K562 (cell line): ENCODE measurements around the gene FAM20B. TPM values are rescaled to one million over a fixed set of nuclear protein-coding genes. Genes with fewer than 3 reads are reported as not detected.

Experiments used
- ASH1L ChIP-seq: fragments of 450-650 bp; IDR thresholded peaks from 2 replicates; pipeline ENCODE4 v1.6.1; 2018; ENCODE audit warnings: borderline replicate concordance, mild to moderate bottlenecking, low read depth; ENCODE audit not compliant: partially characterized antibody
- BHLHE40 ChIP-seq: IDR thresholded peaks from 2 replicates; pipeline ENCODE4 v1.6.1; 2011; ENCODE audit warnings: low read length, improper control_type of control experiment
- BRCA1 ChIP-seq, 2 experiments: fragments of 450-650 bp in 1 of 2; sonication (generic) in 1 of 2; formaldehyde crosslinking in 1 of 2; IDR thresholded peaks; 2 replicates each; pipeline versions ENCODE4 v1.5.0 to v1.6.1; 2017 to 2020; ENCODE audit warnings: mild to moderate bottlenecking in 1 of 2, missing genetic modification reagents in 1 of 2
- HINFP ChIP-seq: fragments of 450-650 bp; conservative IDR thresholded peaks from 2 replicates; pipeline ENCODE4 v1.6.1; 2016; ENCODE audit warnings: missing genetic modification characterization, low read depth, mild to moderate bottlenecking, control low read depth, missing compliant biosample characterization
- PHB2 ChIP-seq: fragments of 450-650 bp; IDR thresholded peaks from 2 replicates; pipeline ENCODE4 v1.6.1; 2017; ENCODE audit warnings: low read depth
- TBL1XR1 ChIP-seq, 2 experiments: IDR thresholded peaks; 2 replicates each; pipeline ENCODE4 v1.6.1; 2012; ENCODE audit warnings: improper control_type of control experiment in 2 of 2, low read length in 2 of 2, mild to moderate bottlenecking in 1 of 2
- ZFP91 ChIP-seq: sonication (generic); formaldehyde crosslinking; IDR thresholded peaks from 2 replicates; pipeline ENCODE4 v1.8.0; 2022; ENCODE audit warnings: mild to moderate bottlenecking, missing genetic modification reagents
- ZNF133 ChIP-seq: fragments of 250-450 bp; sonication (Bioruptor Pico); IDR thresholded peaks from 2 replicates; pipeline ENCODE4 v1.4.0; 2020; ENCODE audit warnings: mild to moderate bottlenecking
- ZNF134 ChIP-seq: fragments of 250-450 bp; sonication (Bioruptor Pico); conservative IDR thresholded peaks from 2 replicates; pipeline ENCODE4 v1.4.0; 2020
- ZNF57 ChIP-seq: fragments of 450-650 bp; formaldehyde crosslinking; IDR thresholded peaks from 2 replicates; pipeline ENCODE4 v1.4.0; 2020; ENCODE audit warnings: mild to moderate bottlenecking, moderate library complexity
- ZNF79 ChIP-seq: fragments of 250-450 bp; sonication (Bioruptor Pico); IDR thresholded peaks from 2 replicates; pipeline ENCODE4 v1.4.0; 2020; ENCODE audit warnings: low read depth, mild to moderate bottlenecking, moderate library complexity
- polyA plus RNA-seq, 8 experiments: library from polyadenylated mRNA; depleted of rRNA in 4 of 8; stranded (reverse) in 5 of 8; unstranded in 3 of 8; fragments of >200 nt; fragmentation: Nextera tagmentation in 2 of 8; fragmentation: Illumina TruSeq in 1 of 8; extraction: Ambion mirVana in 2 of 8; extraction: Trizol in 1 of 8; gene quantifications; 2 replicates each; pipeline versions ENCODE4 v1.2.1 to v1.2.3, GENCODE V29; 2011 to 2014; ENCODE audit warnings: inconsistent platforms in 1 of 8, missing spikeins in 1 of 8
- total RNA-seq, 7 experiments: library from RNA; depleted of rRNA in 6 of 7; stranded (reverse); fragments of >200 nt in 6 of 7; fragmentation: Illumina TruSeq in 2 of 7; extraction: Trizol in 2 of 7; gene quantifications; 2 replicates each; pipeline versions ENCODE4 v1.2.1 to v1.2.3, GENCODE V29; 2011 to 2021; ENCODE audit warnings: low replicate concordance in 1 of 7
- TF ChIP-seq, protein P1 (sequence below): fragments of 450-650 bp; formaldehyde crosslinking; IDR thresholded peaks from 2 replicates; pipeline ENCODE4 v1.4.0; 2020; ENCODE audit warnings: mild to moderate bottlenecking, mixed read lengths
- TF ChIP-seq, protein P2 (sequence below): sonication (generic); formaldehyde crosslinking; IDR thresholded peaks from 2 replicates; pipeline ENCODE4 v1.8.1; 2023; ENCODE audit warnings: mild to moderate bottlenecking, missing genetic modification reagents
- TF ChIP-seq, protein P3 (sequence below): sonication (generic); formaldehyde crosslinking; IDR thresholded peaks from 2 replicates; pipeline ENCODE4 v1.8.0; 2023; ENCODE audit warnings: mild to moderate bottlenecking, missing genetic modification reagents

Gene FAM20B
- total and polyA plus RNA-seq, 9 of the 15 experiments (the other 6 are each of a cell fraction or from before 2014, with no cell fraction given): 7.2 to 67.5 (median 42.9) TPM

GRCh38 chr1:179016706-179017382 is 8.8 kb upstream of the FAM20B start (continued):
- TF ChIP-seq TBL1XR1 (IDR thresholded peaks at IDR 0.05; ENCODE audit: low read length in 2 of 2) (peak; percentile 52 to 71; a peak in 1 of 4 replicates), ZNF134 (CRISPR knock-in tag) (no peak), ZNF133 (CRISPR knock-in tag) (no peak), ZNF57 (no peak), BRCA1 (IDR thresholded peaks at IDR 0.05) (no peak), BRCA1 (CRISPR knock-in tag; IDR thresholded peaks at IDR 0.05) (no peak), HINFP (tag) (no peak), ASH1L (no peak), BHLHE40 (peak; percentile 67; the same call in 1 of the 2 replicates), ZFP91 (CRISPR knock-in tag) (0 out of 2 replicates have a peak, but pooled peaks have one; percentile 33), PHB2 (no peak), ZNF79 (CRISPR knock-in tag) (no peak)
- TF ChIP-seq, protein P1, sequence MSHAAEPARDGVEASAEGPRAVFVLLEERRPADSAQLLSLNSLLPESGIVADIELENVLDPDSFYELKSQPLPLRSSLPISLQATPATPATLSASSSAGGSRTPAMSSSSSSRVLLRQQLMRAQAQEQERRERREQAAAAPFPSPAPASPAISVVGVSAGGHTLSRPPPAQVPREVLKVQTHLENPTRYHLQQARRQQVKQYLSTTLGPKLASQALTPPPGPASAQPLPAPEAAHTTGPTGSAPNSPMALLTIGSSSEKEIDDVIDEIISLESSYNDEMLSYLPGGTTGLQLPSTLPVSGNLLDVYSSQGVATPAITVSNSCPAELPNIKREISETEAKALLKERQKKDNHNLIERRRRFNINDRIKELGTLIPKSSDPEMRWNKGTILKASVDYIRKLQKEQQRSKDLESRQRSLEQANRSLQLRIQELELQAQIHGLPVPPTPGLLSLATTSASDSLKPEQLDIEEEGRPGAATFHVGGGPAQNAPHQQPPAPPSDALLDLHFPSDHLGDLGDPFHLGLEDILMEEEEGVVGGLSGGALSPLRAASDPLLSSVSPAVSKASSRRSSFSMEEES (CRISPR knock-in tag): no peak
- TF ChIP-seq, protein P2, sequence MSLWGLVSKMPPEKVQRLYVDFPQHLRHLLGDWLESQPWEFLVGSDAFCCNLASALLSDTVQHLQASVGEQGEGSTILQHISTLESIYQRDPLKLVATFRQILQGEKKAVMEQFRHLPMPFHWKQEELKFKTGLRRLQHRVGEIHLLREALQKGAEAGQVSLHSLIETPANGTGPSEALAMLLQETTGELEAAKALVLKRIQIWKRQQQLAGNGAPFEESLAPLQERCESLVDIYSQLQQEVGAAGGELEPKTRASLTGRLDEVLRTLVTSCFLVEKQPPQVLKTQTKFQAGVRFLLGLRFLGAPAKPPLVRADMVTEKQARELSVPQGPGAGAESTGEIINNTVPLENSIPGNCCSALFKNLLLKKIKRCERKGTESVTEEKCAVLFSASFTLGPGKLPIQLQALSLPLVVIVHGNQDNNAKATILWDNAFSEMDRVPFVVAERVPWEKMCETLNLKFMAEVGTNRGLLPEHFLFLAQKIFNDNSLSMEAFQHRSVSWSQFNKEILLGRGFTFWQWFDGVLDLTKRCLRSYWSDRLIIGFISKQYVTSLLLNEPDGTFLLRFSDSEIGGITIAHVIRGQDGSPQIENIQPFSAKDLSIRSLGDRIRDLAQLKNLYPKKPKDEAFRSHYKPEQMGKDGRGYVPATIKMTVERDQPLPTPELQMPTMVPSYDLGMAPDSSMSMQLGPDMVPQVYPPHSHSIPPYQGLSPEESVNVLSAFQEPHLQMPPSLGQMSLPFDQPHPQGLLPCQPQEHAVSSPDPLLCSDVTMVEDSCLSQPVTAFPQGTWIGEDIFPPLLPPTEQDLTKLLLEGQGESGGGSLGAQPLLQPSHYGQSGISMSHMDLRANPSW (CRISPR knock-in tag): no peak
- TF ChIP-seq, protein P3, sequence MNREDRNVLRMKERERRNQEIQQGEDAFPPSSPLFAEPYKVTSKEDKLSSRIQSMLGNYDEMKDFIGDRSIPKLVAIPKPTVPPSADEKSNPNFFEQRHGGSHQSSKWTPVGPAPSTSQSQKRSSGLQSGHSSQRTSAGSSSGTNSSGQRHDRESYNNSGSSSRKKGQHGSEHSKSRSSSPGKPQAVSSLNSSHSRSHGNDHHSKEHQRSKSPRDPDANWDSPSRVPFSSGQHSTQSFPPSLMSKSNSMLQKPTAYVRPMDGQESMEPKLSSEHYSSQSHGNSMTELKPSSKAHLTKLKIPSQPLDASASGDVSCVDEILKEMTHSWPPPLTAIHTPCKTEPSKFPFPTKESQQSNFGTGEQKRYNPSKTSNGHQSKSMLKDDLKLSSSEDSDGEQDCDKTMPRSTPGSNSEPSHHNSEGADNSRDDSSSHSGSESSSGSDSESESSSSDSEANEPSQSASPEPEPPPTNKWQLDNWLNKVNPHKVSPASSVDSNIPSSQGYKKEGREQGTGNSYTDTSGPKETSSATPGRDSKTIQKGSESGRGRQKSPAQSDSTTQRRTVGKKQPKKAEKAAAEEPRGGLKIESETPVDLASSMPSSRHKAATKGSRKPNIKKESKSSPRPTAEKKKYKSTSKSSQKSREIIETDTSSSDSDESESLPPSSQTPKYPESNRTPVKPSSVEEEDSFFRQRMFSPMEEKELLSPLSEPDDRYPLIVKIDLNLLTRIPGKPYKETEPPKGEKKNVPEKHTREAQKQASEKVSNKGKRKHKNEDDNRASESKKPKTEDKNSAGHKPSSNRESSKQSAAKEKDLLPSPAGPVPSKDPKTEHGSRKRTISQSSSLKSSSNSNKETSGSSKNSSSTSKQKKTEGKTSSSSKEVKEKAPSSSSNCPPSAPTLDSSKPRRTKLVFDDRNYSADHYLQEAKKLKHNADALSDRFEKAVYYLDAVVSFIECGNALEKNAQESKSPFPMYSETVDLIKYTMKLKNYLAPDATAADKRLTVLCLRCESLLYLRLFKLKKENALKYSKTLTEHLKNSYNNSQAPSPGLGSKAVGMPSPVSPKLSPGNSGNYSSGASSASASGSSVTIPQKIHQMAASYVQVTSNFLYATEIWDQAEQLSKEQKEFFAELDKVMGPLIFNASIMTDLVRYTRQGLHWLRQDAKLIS: no peak
